Kidney glomerular epithelial cell (primary cell): ENCODE results near the gene DENND1C.
"Not testable (repeated sequence)": the region's sequence is repeated elsewhere in the genome, so short reads cannot be mapped to it uniquely, and the experiment has no call there.

Experiments used
- DNase-seq: peaks from one replicate; lab custom pipeline; 2025; lab: John Stamatoyannopoulos, UW

Gene DENND1C

GRCh38 chr19:6453951-6454565, 27.5 kb downstream of the DENND1C start:
- DNase-seq: no peak

GRCh38 chr19:6452899-6453298, 28.7 kb downstream of the DENND1C start:
- DNase-seq: no peak

- DNase-seq: no peak
These were observed 29.4 kb downstream of the DENND1C start for GRCh38 chr19:6452223-6452614.

- DNase-seq: no peak
These were observed 29.9 kb downstream of the DENND1C start for GRCh38 chr19:6451583-6452222.

- no peak for DNase-seq
These were observed 31.4 kb downstream of the DENND1C start for GRCh38 chr19:6450166-6450565.

GRCh38 chr19:6448045-6448444, 33.5 kb downstream of the DENND1C start:
- no peak for DNase-seq

- DNase-seq: no peak
These were observed 35.1 kb downstream of the DENND1C start for GRCh38 chr19:6446452-6446851.

- DNase-seq: no peak
These were observed 37.6 kb downstream of the DENND1C start for GRCh38 chr19:6443986-6444385.

- no peak for DNase-seq
These were observed 39.4 kb downstream of the DENND1C start for GRCh38 chr19:6442087-6442688.

GRCh38 chr19:6440905-6441304, 40.7 kb downstream of the DENND1C start:
- no peak for DNase-seq

GRCh38 chr19:6439743-6440142, 41.8 kb downstream of the DENND1C start:
- DNase-seq: no peak

- no peak for DNase-seq
These were observed 47.9 kb downstream of the DENND1C start, which contains the start of gene SLC25A41 for GRCh38 chr19:6433663-6434062. Gene SLC25A41 (minus strand): TSS chr19:6433763. CDS start chr19:6433693, 70 bp downstream.

- no peak for DNase-seq
These were observed 48.4 kb downstream of the DENND1C start for GRCh38 chr19:6433165-6433564.

- DNase-seq: no peak
These were observed 49.7 kb downstream of the DENND1C start for GRCh38 chr19:6431891-6432290.

- no peak for DNase-seq
These were observed 52.0 kb downstream of the DENND1C start for GRCh38 chr19:6429419-6430221.

- DNase-seq: not testable (repeated sequence)
These were observed 52.7 kb downstream of the DENND1C start for GRCh38 chr19:6428692-6429418.

GRCh38 chr19:6427131-6427530, 54.5 kb downstream of the DENND1C start:
- no peak for DNase-seq

- DNase-seq: no peak
These were observed 55.6 kb downstream of the DENND1C start for GRCh38 chr19:6425732-6426620.

- DNase-seq: peak; percentile 100
These were observed 56.5 kb downstream of the DENND1C start for GRCh38 chr19:6424939-6425731.
